GM21576 (cell line): ENCODE data around the gene SLC1A1.

Experiments
- ATAC-seq: cut with Tn5 transposase; IDR thresholded peaks from one replicate; pipeline ENCODE4 v1.9.1; 2021; ENCODE audit warnings: mild to moderate bottlenecking, moderate library complexity; ENCODE audit not compliant: unreplicated experiment

SLC1A1 gene

GRCh38 chr9:4614627-4615026, 124.4 kb downstream of the SLC1A1 start:
- no peak for ATAC-seq

GRCh38 chr9:4615251-4615650, 125.0 kb downstream of the SLC1A1 start:
- ATAC-seq = no peak

GRCh38 chr9:4615778-4616177, 125.5 kb downstream of the SLC1A1 start:
- ATAC-seq = no peak

- ATAC-seq = no peak
Observed at GRCh38 chr9:4617752-4618151, 127.5 kb downstream of the SLC1A1 start.

- ATAC-seq = no peak
Observed at GRCh38 chr9:4618700-4619099, 128.4 kb downstream of the SLC1A1 start.

- ATAC-seq = no peak
Observed at GRCh38 chr9:4620057-4620765, 129.9 kb downstream of the SLC1A1 start.

GRCh38 chr9:4620881-4621555, 130.8 kb downstream of the SLC1A1 start:
- no peak for ATAC-seq

- ATAC-seq = no peak
Observed at GRCh38 chr9:4622016-4622415, 131.7 kb downstream of the SLC1A1 start.

GRCh38 chr9:4630836-4631235, 140.6 kb downstream of the SLC1A1 start:
- ATAC-seq = no peak
